ENCODE measurements around the gene MPIG6B.

MPIG6B gene

GRCh38 chr6:31723245-31723979 lies at the start of gene MPIG6B:
MPIG6B (plus strand) TSS chr6:31723373; CDS start chr6:31723384, 11 bp downstream.
- DNase-seq: no peak

GRCh38 chr6:31676322-31676903 lies 46.8 kb upstream of the MPIG6B start:
- DNase-seq: no peak

GRCh38 chr6:31676904-31677303 lies 46.3 kb upstream of the MPIG6B start:
- DNase-seq: no peak

GRCh38 chr6:31677955-31678354 lies 45.2 kb upstream of the MPIG6B start:
- DNase-seq: no peak

- peak; percentile 68 for DNase-seq
Measured at GRCh38 chr6:31680226-31681134, 42.7 kb upstream of the MPIG6B start, which contains the start of gene LY6G5C. LY6G5C (minus strand) TSS chr6:31681067; CDS start chr6:31680373, 694 bp downstream.

GRCh38 chr6:31681135-31681671 lies 42.0 kb upstream of the MPIG6B start:
- peak; percentile 61 for DNase-seq

- no peak for DNase-seq
Measured at GRCh38 chr6:31683591-31683990, 39.6 kb upstream of the MPIG6B start.

GRCh38 chr6:31686483-31686882 lies 36.7 kb upstream of the MPIG6B start:
- DNase-seq: no peak

- no peak for DNase-seq
Measured at GRCh38 chr6:31687321-31687720, 35.9 kb upstream of the MPIG6B start.

- no peak for DNase-seq
Measured at GRCh38 chr6:31687860-31688693, 35.1 kb upstream of the MPIG6B start.

- DNase-seq: no peak
Measured at GRCh38 chr6:31689249-31690110, 33.7 kb upstream of the MPIG6B start.

- no peak for DNase-seq
Measured at GRCh38 chr6:31690231-31691077, 32.7 kb upstream of the MPIG6B start.

GRCh38 chr6:31691078-31691463 lies 32.1 kb upstream of the MPIG6B start:
- no peak for DNase-seq

GRCh38 chr6:31691564-31692108 lies 31.5 kb upstream of the MPIG6B start:
- DNase-seq: no peak

- DNase-seq: no peak
Measured at GRCh38 chr6:31692353-31692752, 30.8 kb upstream of the MPIG6B start.

- no peak for DNase-seq
Measured at GRCh38 chr6:31692886-31693285, 30.3 kb upstream of the MPIG6B start.

- DNase-seq: no peak
Measured at GRCh38 chr6:31693535-31693934, 29.6 kb upstream of the MPIG6B start.

- no peak for DNase-seq
Measured at GRCh38 chr6:31697555-31697954, 25.6 kb upstream of the MPIG6B start.

- no peak for DNase-seq
Measured at GRCh38 chr6:31700740-31701401, 22.3 kb upstream of the MPIG6B start.

Measured in NCI-H345 (cell line).